ENCODE results near the gene FERMT2.
"Not testable (repeated sequence)": the region's sequence is repeated elsewhere in the genome, so short reads cannot be mapped to it uniquely, and the experiment has no call there.

FERMT2 gene

DNA sequence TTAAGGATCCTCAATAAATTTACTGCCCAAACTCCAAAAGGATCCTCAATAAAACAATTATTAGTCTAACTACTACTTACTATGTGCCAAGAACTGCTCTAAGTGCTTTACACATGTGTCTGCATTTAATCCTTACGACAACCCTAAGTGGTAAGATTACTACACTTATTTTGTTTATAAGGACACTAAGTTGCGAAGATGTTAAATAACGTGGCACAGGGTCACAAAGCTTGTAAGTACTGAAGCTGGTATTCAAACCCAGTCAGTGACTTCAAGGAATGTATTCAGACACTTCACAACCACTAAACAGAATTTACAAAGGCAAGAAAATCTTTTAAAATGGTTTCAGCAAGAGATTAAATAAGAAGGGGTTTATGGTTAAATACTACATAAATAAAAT, 13.0 kb downstream of the FERMT2 start:
- DNase-seq, result no peak

DNA sequence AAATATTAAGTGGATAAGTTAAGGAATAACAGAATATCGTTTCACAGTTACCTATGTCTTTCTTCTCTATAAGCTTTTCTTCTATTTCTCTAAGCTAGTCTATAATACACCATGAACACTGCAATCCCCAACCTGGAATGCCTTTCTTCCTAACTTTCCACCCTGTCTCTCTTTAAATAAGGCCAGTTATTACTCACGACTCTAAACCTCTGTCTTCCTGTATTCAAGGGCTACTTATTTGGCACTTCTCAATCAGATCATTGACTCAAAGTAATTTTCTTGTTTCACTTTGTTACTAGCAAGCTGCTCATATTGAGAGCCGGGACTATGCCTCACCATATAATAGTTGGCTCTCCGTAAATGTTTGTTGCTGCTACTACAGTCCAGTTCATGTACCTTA, 13.5 kb downstream of the FERMT2 start:
- DNase-seq, result no peak

DNA sequence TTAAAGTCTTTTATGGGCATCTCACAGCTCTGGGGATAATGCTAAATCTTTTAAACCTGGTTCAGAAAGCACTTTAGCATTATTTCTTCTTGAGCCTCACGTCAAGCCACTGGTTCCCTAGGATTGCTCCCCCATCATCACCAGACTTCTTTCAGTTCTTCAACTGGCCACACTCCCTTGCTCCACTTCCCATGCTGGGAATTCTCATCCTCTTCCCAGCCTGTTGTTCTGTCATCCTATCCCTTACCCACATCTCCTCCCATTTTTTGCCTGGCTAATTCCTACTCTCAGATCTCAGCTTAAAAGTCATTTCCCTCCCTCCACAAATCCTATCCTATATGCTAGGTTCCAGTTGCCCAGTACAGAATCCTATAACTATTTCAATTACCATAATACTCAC, 14.4 kb downstream of the FERMT2 start:
- DNase-seq, result no peak

DNA sequence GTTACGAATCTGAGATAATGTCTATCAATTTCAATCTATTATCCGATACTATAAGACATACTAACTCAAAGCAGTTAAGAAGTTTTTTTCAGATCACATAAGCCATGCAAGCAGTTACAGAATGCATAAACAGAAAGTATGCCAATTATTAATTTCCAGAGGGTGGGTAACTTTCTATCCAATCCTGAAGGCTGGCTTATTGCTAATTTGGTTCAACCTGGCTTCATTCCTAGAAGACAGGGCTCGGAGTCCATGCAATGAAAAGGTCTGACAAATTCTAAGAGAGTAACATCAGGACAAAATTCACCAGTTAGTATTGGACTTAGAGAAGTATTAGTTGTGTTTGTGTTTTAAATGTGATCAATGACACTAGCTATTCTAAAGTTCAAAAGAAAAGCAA, 15.0 kb downstream of the FERMT2 start:
- DNase-seq, result no peak

DNA sequence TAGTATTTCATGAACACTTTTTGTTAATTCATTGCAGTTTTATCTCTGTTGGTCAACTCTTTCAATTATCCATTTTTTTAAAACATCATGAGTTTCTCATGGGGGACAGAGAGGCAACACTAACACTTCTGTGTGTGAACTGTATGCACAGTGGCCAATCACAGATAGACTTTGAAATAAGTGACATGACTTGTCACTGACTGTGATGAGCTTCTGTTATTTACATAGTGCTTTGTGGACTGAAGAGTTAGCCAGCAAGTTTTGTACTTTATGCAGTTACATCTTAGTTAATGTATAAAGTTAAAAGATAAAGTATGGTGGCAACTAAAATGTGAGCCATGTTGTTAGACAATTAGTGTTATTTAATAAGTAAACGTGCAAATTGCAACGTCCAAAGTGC, 16.1 kb downstream of the FERMT2 start:
- DNase-seq, result no peak

DNA sequence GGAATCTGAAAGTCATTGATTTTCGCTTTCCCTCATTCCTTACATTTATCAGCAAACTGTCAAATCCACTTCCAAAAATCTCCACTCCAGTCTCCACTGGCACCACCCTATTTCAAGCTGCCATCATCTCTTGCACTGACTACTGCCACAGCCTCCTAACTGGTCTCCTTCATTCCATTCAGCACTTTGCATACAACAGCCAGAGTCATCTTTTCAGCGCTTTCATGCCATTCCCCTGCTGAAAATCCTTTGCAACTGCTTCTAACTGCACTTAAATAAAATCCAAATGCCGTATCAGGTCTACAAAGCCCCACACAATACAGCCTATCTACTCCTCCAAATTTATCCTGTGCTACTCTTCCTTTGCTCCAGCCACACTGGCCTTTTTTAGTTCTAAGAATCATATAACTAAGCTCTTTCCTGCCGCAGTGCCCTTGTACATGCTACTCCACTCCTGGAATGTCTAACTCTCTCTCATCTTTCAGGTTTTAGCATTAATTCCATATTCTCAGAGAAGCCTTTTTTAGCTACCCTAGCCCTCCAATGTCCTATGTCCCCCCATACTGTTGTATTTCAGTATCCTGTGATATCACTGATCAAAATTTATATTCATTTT, 21.6 kb downstream of the FERMT2 start:
- DNase-seq, result no peak

DNA sequence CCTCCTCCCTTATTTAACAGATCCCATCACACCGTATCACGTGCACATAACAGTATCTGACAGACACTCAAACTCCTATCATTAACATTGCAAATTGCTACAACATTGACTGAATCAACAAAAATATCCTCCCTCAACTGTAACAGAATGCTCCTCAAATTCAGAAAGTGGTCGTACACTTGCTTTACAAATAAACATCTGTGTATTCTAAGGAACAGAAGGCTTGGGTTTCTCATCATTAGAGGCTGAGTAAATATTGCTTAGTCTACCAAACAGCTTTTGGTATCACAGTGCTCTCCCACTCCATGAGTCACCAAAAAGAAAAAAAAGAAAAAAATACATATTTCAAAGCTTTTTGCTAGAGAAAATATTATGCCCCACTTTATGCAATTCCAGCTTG, 23.9 kb downstream of the FERMT2 start:
- peak; percentile 77 for DNase-seq

DNA sequence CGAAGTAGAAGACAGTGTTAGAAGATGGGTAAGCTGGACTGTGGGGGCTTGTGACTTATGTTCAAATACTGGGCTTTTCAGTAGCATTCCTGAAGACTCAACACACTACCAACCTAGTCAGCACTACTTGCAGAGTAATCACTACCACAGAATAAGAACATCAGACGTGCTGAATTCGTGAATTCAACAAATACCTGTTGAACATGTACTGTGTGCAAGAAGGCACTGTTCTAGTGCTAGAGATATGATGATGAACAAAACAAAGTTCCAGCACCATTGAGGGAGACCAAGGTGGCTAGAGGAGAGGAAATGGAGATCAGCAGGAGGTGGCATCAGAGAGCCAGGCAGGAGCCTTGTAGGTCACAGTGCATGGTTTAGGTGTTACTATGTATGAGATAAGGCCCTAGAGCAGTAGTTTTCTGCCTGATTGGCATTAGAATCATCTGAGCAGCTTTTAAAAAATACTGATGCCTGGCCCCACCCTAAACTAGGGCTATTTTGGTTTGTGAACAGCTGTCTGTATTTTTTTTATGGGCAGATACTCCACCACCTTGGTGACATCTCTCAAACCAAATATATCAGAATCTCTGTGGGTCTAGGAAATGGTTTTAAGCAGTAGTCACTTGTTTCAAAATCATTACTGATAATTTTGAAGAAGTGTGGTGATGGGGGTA, 26.8 kb downstream of the FERMT2 start:
- DNase-seq, result peak; percentile 28

DNA sequence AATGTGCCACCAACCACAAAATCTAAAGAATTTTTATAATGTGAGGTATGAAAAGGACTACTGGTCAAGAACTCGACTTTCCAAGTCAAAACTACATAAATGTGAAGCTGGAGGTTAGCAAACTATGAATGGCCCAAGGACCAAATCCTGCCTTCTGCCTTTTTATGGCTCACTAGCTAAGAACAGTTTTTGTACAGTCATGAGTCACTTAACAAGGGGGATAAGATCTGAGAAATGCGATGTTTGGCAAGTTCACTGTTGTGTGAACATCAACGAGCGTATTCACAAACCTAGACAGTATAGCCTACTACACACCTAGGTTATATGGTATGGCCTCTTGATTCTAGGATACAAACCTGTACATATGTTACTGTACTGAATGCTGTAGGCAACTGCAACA, 28.2 kb downstream of the FERMT2 start:
- DNase-seq, result peak; percentile 41

DNA sequence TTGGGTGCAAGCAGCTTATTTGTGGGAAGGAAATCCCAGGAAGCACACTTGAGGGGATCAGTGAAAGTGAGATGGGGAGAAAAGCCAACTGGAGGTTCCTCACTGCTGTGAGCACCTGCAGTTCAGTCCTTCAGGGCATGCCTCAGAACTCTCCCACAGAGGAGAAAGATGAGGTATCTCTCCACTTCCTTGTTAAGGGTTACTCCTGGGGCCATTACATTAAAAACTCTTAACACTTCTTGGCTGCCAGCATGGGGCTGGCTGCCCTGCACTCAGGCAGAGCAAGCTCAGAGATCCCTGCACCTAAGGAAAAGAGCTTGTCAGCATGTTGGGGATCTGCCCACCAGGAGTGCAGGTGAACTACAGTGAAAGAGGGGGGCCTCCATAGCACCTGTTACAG, 28.8 kb downstream of the FERMT2 start:
- DNase-seq, result peak; percentile 2

DNA sequence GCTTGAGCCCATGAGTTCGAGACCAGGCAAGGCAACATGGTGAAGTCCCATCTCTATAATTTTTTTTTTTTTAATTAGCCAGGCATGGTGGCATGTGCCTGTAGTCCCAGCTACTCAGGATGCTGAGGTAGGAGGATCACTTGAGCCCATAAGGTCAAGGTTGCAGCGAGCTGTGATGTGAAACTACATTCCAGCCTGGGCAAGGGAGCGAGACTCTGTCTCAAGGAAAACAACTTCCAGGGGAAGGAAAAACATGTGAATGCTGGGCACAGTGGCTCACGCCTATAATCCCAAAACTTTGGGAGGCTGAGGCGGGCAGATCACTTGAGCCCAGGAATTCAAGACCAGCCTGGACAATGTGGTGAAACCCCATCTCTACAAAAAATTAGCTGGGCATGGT, 30.4 kb downstream of the FERMT2 start:
- DNase-seq, result not testable (repeated sequence)

DNA sequence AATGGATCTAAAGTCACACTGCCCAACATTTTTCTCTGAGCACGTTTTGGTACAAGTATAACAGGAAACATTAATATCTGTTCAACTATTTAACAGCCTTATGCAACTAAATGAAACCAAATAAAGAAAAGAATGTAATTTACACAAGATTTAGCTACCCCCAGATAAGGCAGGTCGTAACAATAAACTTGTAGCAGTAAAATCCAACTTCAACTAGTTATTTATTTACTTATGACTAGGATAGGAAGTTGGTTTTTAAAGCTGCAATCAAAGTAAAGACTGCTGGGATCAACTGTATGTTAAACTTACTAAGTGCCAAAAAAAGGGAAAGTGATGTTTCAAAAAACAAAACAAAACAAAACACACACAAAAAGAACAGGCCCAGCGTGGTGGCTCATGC, 30.9 kb downstream of the FERMT2 start:
- DNase-seq, result no peak

DNA sequence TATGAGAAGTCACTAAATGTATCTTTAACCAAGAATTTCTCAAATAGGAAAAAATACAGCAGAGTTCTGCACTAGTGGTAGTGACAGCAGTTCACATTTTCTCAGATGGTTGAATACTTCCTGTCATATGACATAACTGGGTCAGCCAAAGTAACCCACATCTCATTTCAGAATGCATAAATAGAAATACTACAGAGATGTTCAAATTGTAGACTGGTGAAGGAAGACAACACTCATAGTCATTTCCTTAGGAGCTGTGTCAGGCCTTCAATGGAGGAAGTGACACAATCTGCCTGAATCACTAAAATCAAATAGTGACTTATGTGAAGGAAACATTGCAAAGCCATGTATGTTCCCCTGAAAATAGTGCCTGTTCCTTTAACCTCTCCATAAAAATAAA, 32.4 kb downstream of the FERMT2 start:
- DNase-seq, result peak; percentile 9

DNA sequence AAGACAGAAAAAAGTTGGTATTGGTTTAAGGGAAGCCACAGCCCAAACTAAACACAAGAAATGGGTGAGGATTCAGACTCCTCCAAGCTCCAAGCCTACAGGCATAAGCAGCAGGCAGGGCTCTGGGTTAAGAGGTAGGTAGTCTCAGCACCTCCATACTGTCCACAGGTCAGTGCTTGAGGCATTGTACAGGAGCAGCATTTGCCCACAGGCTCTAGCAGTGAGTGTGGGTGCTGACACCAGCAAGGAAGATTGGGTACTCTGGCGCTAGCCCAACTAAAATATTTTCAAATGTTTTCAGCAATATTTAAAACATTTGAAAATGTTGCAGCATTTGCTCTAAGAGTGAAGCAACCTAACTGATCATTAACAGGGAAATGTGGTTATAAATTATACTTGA, 33.1 kb downstream of the FERMT2 start:
- no peak for DNase-seq

DNA sequence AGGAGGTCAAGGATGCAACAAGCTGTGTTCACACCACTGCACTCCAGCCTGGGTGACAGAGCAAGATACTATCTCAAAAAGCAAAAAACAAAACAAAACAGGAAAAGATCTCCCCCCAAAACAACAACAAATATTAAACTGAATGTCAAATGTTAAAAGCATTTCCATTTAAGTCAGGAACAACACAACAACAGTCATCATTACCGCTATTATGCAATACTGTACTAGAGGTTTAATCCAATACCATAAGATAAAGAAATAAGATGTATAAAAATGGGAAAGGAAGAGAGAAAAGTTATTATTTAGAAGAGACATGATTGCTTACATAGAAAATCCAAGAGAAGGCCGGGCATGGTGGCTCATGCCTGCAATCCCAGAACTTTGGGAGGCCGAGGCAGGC, 36.6 kb downstream of the FERMT2 start:
- no peak for DNase-seq

DNA sequence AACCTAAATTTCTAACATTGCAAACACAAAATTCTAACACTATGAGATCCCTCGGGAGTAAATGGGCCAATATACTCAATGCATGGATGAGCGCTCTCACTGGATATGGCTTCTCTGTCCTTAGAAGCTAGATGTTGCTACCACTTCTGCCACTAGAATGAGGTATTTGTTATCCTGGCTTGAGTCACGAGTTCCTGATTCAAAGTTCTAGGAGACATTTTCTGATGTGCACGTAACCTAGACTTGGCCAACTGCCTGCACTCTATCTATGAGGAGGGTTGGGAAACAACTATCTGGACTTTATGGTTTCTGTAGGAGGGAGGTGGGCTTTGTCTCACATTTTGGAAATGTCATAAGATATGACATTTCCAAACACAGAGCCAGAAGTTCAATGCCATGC, 37.6 kb downstream of the FERMT2 start:
- no peak for DNase-seq

DNA sequence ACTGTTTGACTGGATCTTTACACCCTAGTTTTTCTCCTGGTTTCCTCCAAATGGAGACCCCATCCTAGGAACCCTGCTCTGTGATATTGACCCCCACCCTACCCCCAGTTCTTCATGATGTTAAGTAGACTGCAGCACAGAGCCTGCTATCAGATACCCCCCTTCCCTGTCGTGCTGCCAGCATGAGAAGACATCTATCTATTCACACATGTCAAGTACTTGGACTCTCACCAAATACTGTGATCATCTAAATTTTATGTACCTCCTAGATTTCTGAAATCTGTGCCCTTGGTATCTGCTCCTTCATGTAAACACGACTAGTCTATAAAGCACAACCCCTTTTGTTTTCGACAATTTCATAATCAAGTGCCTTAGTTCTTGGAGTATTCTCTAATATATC, 38.9 kb downstream of the FERMT2 start:
- DNase-seq, result no peak

DNA sequence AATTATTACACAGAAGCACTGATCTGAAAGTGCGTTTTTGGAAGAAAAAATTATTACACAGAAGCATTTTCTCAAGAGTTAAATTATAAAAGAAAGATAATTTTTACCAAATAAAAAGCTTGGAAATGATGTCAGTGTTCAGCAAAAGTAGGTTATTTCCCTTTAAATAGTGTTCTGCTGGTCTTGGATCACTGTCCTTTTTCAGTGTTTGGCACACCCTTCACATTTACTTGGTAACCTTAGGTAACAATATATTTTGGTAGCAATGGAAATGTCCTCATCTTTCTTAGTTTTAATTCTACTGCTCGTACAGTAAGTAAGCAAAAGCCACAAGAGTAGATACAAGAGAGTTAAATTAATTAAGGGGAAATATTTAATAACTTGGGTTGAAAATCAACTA, 40.3 kb downstream of the FERMT2 start:
- DNase-seq, result no peak

DNA sequence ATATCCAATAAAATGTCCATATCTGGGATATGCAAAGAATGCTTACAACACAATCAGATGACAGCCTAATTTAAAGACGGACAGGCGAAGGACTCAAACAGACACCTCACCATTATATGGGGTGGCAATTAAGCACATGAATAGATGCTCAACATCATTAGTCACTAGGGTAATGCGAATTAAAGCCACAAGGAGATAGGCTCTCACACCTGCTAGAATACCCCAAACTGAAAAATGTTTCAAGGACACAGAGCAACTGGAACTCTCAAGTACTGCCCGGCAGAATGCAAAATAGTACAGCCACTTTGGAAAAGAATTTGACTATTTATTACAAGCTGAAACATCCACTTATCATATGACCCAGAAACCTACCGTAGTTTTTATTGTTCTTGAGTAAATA, 42.9 kb downstream of the FERMT2 start:
- no peak for DNase-seq

DNA sequence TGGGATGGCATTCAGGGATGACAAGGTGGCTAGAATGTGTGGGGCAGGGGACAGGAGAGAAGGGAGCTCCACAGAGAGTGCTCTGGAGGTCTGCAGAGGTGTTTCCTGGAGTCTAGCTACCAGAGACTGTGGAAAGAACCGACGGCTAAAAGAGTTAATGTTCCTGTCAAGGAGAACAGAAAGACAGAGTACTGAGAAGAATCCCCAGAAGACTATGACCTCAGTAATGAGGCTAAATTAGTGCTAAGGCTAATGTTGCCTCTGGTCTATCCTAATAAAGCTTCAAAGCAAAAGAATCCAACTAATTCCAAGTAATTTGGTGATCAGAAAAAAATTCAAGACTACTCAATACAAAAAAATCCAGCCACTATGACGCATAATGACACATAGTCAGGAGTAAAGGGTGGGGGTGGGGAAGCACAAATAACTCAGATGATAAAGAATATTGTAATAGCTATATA, 44.7 kb downstream of the FERMT2 start:
- no peak for DNase-seq

DNA sequence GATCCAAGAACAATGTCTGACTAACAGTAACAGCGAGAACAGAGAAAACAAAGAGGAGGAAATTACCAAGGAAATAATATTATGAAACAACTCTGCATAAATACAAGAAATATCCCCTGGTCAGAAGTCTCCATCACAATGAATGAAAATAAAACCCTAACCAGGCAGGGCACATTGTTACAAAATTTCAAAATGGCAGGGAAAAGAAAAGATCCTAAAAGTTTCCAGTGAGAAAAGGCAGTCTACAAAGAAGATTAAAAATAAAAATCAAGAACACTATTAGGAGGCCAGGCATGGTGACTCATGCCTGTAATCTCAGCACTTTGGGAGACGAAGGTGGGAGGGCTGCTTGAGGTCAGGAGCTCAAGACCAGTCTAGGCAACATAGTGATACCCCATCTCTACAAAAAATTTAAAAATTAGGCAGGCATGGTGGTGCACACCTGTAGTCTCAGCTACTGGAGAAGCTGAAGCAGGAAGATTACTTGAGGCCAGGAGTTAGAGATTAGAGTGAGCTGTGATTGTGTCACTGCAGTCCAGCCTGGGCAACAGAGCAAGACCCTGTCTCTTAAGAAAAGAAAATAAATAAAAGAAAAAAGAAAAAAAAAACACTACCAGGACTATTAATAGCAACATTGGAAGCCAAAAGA, 47.8 kb downstream of the FERMT2 start:
- DNase-seq, result no peak

DNA sequence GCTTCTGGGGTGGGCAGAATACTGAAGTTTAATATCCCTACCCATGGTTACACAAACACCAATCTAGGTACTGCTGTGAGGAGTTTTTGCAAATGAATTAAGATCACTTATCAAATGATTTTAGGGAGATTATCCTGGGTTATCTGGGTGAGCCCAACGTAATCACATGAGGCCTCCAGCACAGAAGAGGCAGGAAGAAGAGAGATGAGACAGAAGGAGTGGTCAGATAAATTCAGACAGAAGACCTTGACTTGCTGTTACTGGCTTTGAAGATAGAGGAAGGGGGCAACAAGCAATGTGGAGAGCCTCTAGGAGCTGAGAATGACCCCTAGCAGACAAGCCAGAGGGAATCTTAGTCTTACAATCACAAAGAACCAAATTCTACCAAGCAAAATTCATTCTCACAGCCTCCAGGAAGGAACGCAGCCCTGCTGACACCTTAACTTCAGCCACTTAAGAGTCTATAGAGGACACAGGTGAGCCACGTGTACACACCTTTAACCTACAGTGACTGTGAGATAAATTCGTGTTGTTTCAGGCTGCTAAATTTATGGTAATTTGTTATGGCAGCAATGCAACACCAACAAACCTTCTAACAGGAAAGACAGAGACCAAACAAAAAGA, 49.4 kb downstream of the FERMT2 start:
- no peak for DNase-seq

DNA sequence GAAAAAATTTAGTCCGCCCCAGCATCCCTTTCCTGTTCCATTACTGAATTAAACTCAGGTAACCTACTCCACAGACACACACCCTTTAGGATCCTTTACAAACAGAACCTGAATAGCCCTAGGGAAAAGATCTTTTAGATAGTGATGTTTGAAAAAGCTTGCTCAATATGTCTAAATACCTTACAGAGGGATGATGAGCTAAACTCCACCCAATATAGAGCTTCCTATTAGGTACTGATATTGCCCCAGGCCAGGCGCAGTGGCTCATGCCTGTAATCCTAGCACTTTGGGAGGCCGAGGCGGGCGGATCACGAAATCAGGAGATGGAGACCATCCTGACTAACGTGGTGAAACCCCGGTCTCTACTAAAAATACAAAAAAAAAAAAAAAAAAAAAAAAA, 50.1 kb downstream of the FERMT2 start:
- no peak for DNase-seq

DNA sequence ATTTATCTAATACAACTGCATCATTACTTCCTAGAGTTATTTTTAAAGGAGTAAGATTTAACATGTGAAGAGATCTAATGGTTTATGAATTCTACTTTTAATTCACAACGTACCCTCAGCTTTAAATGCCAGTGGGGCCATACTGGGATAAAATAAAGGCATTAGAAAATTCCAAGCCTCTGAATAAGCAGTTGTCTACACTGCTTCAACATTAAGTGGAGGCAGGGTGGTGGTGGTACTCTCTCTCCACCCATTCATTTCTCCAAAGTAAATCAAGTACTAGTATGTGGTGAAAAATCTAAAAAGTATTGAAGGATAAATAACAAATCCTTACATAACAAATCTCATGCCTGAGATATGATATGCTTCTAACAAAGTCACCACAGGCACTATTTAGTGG, 52.4 kb downstream of the FERMT2 start:
- no peak for DNase-seq
